Measurements from ENCODE around the gene AKAP7.

AKAP7 gene

DNA sequence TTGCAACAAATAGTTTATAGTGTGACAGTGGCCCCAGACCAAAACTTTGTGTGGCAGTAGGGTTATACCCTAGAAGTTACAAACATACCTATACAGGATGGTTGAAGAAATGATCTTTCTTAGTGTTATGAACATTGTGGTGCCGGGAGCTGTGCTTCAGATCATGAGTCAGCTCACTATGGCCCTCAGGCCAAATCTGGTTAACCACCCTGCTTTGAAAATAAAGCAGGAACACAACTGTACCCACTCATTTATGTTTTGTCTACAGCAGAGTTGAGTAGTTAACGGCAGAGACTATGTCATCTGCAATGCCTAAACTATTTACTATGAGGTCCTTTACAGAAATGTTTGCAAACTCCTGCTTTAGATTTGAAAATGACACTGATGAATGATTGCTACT is 24.3 kb downstream of the AKAP7 start:
- H3K4me3 ChIP-seq (ENCODE audit: low read length): no peak overlapping the region
- DNase-seq (ENCODE audit: low read depth): no peak
- no peak for TF ChIP-seq CTCF (conservative IDR thresholded peaks at IDR 0.05; ENCODE audit: low read depth, low read length)

DNA sequence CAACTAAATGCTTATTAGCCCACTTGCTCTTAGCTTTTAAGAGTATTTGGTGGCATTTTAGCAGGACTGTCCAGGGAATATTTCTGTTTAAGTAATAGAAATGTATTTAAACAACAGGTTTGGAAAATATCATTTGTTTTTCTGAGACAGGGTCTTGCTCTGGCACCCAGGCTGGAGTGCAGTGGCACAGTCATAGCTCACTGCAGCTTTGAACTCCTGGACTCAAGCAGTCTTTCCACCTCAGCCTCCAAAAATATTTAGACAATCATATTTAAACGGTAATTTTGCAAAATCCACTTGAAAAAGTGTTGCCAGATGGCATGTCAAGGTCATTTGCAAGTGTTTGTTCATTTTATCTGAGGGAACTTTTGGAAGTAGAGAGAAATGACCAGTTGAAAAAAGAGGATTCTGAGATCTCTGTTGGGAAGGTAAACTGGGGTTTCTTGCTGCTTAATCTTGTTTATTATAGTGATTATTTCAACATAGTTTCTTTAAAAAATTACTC is 25.0 kb downstream of the AKAP7 start:
- no peak overlapping the region for H3K4me3 ChIP-seq (ENCODE audit: low read length)
- no peak for DNase-seq (ENCODE audit: low read depth)
- no peak for TF ChIP-seq CTCF (conservative IDR thresholded peaks at IDR 0.05; ENCODE audit: low read depth, low read length)

- no peak for DNase-seq (ENCODE audit: low read depth)
- no peak for TF ChIP-seq CTCF (conservative IDR thresholded peaks at IDR 0.05; ENCODE audit: low read depth, low read length)
- no peak overlapping the region for H3K4me3 ChIP-seq (ENCODE audit: low read length)
These were observed 26.7 kb downstream of the AKAP7 start for GRCh38 chr6:131161987-131162386.

- TF ChIP-seq CTCF (conservative IDR thresholded peaks at IDR 0.05; ENCODE audit: low read depth, low read length): no peak
- DNase-seq (ENCODE audit: low read depth): no peak
These were observed 28.6 kb downstream of the AKAP7 start for GRCh38 chr6:131163886-131164285.

GRCh38 chr6:131164506-131164905 is 29.2 kb downstream of the AKAP7 start:
- no peak overlapping the region for H3K4me3 ChIP-seq (ENCODE audit: low read length)
- no peak for TF ChIP-seq CTCF (conservative IDR thresholded peaks at IDR 0.05; ENCODE audit: low read depth, low read length)
- DNase-seq (ENCODE audit: low read depth): no peak

More at GRCh38 chr6:131163886-131164285, 28.6 kb downstream of the AKAP7 start:
- no peak overlapping the region for H3K4me3 ChIP-seq (ENCODE audit: low read length)

DNA sequence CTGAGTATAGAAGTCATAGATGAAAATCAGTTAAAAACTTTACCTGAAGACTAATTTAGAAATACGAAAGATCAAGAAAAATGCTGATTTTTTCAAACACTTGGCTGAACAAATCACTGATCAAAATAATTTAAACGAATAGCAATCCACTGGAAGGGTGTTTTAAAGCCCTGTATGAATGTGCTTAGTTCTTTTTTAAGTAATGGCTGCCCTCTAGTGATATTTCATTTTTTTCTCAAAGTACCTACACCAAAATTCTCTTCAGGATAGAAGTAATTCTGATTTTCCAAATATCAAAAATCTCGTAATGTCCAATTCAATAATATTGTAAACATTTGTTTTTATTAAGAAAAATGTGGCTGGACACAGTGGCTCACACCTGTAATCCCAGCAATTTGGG is 32.5 kb downstream of the AKAP7 start:
- no peak for DNase-seq (ENCODE audit: low read depth)

More for the DNA sequence above, 32.5 kb downstream of the AKAP7 start:
- no peak overlapping the region for H3K4me3 ChIP-seq (ENCODE audit: low read length)
- TF ChIP-seq CTCF (conservative IDR thresholded peaks at IDR 0.05; ENCODE audit: low read depth, low read length): no peak
